Measurements from ENCODE around the gene CREBBP. TPM values are rescaled to one million over a fixed set of nuclear protein-coding genes. Genes with fewer than 3 reads are reported as not detected.

Gene CREBBP
- total and polyA plus RNA-seq, 10 donors: 5.8 to 153 (median 99.9) TPM

GRCh38 chr16:3842994-3843393 is 37.5 kb downstream of the CREBBP start:
- intact Hi-C loops (cut with DNase I; ENCODE audit: low total_unique reads): no loop called here
- no peak for TF ChIP-seq POLR2A (IDR thresholded peaks at IDR 0.05)
- TF ChIP-seq, protein P1, sequence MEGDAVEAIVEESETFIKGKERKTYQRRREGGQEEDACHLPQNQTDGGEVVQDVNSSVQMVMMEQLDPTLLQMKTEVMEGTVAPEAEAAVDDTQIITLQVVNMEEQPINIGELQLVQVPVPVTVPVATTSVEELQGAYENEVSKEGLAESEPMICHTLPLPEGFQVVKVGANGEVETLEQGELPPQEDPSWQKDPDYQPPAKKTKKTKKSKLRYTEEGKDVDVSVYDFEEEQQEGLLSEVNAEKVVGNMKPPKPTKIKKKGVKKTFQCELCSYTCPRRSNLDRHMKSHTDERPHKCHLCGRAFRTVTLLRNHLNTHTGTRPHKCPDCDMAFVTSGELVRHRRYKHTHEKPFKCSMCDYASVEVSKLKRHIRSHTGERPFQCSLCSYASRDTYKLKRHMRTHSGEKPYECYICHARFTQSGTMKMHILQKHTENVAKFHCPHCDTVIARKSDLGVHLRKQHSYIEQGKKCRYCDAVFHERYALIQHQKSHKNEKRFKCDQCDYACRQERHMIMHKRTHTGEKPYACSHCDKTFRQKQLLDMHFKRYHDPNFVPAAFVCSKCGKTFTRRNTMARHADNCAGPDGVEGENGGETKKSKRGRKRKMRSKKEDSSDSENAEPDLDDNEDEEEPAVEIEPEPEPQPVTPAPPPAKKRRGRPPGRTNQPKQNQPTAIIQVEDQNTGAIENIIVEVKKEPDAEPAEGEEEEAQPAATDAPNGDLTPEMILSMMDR (IDR thresholded peaks at IDR 0.05 in 8 of 11, conservative IDR thresholded peaks at IDR 0.05 in 3 of 11): no peak
- no peak for TF ChIP-seq POLR2AphosphoS5 (IDR thresholded peaks at IDR 0.05)
- WGBS, 5 donors: 60 to 77% (median 63%) methylated on average over 3 of the region's 3 CpGs
- no peak overlapping the region for H3K4me3 ChIP-seq
- peaks cover 0 to 35% (median 4%) of the 10 kb centered on the region in 6 donors for H3K36me3 ChIP-seq
- peaks cover 24 to 97% (median 62%) of the 10 kb centered on the region in 6 donors for H3K4me1 ChIP-seq
- peak overlapping the region in 1 of 8 donors; percentile 48 for H3K27ac ChIP-seq
- no peak for DNase-seq
- no peaks in the 10 kb centered on the region for H3K9me3 ChIP-seq
- H3K27me3 ChIP-seq (replicated peaks in 1 of 7): no peaks in the 10 kb centered on the region

DNA sequence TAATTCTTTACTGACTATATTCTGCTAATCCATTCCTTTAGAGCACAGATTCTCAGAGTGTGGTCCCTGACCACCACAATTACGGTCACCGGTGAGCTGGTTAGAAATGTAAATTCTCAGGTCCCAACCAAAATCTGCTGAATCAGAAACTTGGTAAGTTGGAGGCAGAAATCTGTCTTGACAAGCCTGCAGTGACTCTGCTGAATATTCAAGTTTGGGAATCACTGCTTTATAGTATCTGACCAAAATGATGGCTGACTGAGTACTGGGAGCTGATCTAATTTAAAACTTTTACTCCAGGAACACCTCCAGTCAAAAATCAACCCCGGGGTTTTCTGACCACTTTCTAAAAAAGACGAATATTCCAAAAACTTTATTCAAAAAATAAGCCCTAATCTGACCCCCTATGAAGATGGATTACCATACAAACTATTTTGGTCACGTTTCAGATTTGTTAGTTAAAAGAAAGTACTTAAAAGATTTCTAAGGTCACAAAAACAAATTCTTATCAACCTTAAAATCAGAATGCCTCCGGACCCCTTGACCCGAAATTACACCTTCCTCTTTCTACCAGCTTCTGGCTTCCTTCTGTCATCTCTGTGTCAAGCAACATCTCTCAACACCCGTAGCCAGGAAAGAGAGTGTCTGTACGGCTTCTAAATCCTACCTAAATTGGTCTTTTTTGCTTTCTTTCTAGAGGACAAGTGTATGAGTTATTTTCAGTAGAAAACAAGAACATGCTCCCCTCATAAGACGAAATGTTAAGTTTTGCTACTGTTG is 38.6 kb downstream of the CREBBP start:
- WGBS, 5 donors: 44 to 49% (median 49%) methylated on average over 10 of the region's 10 CpGs

DNA sequence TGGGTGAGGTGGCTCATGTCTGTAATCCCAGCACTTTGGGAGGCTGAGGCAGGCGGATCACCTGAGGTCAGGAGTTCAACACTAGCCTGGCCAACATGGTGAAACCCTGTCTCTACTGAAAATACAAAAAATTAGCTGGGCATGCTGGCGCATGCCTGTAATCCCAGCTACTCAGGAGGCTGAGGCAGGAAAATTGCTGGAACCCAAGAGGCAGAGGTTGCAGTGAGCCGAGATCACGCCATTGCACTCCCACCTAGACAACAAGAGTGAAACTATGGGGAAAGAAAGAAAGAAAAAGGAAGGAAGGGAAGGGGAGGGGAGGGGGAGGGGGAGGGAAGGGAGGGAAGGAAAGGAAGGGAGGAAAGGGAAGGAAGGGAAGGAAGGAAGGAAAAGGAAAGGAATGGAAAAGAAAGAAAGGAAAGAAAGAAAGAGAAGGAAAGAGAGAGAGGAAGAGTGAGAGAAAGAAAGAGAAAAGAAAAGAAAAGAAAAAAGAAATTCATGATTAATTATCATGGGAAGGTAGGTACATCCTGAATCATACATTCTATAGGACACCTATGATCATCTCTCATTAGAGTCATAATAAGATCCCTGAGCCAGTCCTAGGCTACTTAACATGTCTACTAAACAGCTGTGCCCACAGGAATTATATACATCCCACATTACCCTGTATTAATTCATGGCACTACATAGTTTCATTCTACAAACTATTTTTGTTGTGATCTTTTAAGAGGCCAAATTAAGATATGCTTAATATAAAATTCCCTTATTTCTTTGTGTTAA is 40.9 kb downstream of the CREBBP start:
- Histone ChIP-seq H3K9me3 (no peaks in the 10 kb centered on the region), H3K27ac (no peak overlapping the region), H3K27me3 (replicated peaks in 1 of 7) (no peaks in the 10 kb centered on the region), H3K36me3 (peaks cover 0 to 45% (median 0%) of the 10 kb centered on the region in 6 donors), H3K4me1 (peaks cover 15 to 87% (median 49%) of the 10 kb centered on the region in 6 donors), H3K4me3 (no peak overlapping the region)
- no peak for DNase-seq
- WGBS, 5 donors: 88 to 93% (median 91%) methylated on average over 4 of the region's 4 CpGs
- intact Hi-C loops (cut with DNase I; ENCODE audit: low total_unique reads): no loop called here
- TF ChIP-seq POLR2AphosphoS5 (IDR thresholded peaks at IDR 0.05) (no peak), POLR2A (IDR thresholded peaks at IDR 0.05) (no peak)
- TF ChIP-seq, protein P1 (IDR thresholded peaks at IDR 0.05 in 8 of 11, conservative IDR thresholded peaks at IDR 0.05 in 3 of 11): no peak

More for the DNA sequence above, 38.6 kb downstream of the CREBBP start:
- H3K4me3 ChIP-seq: no peak overlapping the region
- TF ChIP-seq, protein P1 (IDR thresholded peaks at IDR 0.05 in 8 of 11, conservative IDR thresholded peaks at IDR 0.05 in 3 of 11): no peak
- TF ChIP-seq POLR2AphosphoS5 (IDR thresholded peaks at IDR 0.05) (no peak), POLR2A (IDR thresholded peaks at IDR 0.05) (no peak)
- no peaks in the 10 kb centered on the region for H3K27me3 ChIP-seq (replicated peaks in 1 of 7)
- no peak for DNase-seq
- peaks cover 20 to 97% (median 59%) of the 10 kb centered on the region in 6 donors for H3K4me1 ChIP-seq
- H3K27ac ChIP-seq: peak overlapping the region in 3 of 8 donors; percentile 36 to 48 (median 40)
- peaks cover 0 to 34% (median under 1%) of the 10 kb centered on the region in 6 donors for H3K36me3 ChIP-seq
- intact Hi-C loops (cut with DNase I; ENCODE audit: low total_unique reads): no loop called here
- no peaks in the 10 kb centered on the region for H3K9me3 ChIP-seq
